COLO668 (cell line): ENCODE data around the gene SCMH1.

Experiments used
- DNase-seq: peaks from one replicate; lab custom pipeline; 2025; ENCODE audit not compliant: unreplicated experiment; lab: John Stamatoyannopoulos, UW

The SCMH1 gene

GRCh38 chr1:40980068-40980452, 262.0 kb downstream of the SCMH1 start:
- peak; percentile 73 for DNase-seq

- peak; percentile 99 for DNase-seq
Observed at GRCh38 chr1:40979241-40980067, 262.7 kb downstream of the SCMH1 start, which contains the start of gene CTPS1. TSS of gene CTPS1 (plus strand) at chr1:40979696. CDS start at chr1:40983291, 3,595 bp downstream.

GRCh38 chr1:40978886-40979240, 263.2 kb downstream of the SCMH1 start:
- no peak for DNase-seq

GRCh38 chr1:40977716-40978115, 264.4 kb downstream of the SCMH1 start:
- DNase-seq, result no peak
